Subcutaneous adipose tissue (tissue), 4 donors: ENCODE results near the gene CCDC174. TPM values are rescaled to one million over a fixed set of nuclear protein-coding genes. Genes with fewer than 3 reads are reported as not detected.

ENCODE experiments used
- CTCF ChIP-seq: fragments of 450-650 bp; IDR thresholded peaks from one replicate; pipeline ENCODE4 v1.5.1; 2016; ENCODE audit warnings: low read depth, mild to moderate bottlenecking, control low read depth, antibody characterized with exemption, moderate library complexity
- total RNA-seq, 4 donors: library from RNA; depleted of rRNA; stranded (reverse); fragments of >200 nt; gene quantifications; one replicate each; pipeline ENCODE4 v1.1.0, GENCODE V29; 2016

Gene CCDC174
- total RNA-seq, 4 donors from 2014 or later = 16.0 to 36.1 (median 18.9) TPM

- no peak for TF ChIP-seq CTCF
Observed at GRCh38 chr3:14646131-14646573, 5.4 kb upstream of the CCDC174 start.

GRCh38 chr3:14646589-14647413 lies 4.8 kb upstream of the CCDC174 start:
- no peak for TF ChIP-seq CTCF

GRCh38 chr3:14647976-14648955 lies 3.3 kb upstream of the CCDC174 start:
- no peak for TF ChIP-seq CTCF

GRCh38 chr3:14649466-14649865 lies 2.1 kb upstream of the CCDC174 start:
- TF ChIP-seq CTCF = no peak

GRCh38 chr3:14650193-14650592 lies 1.4 kb upstream of the CCDC174 start:
- TF ChIP-seq CTCF = no peak

GRCh38 chr3:14657579-14657978 lies 6.0 kb downstream of the CCDC174 start:
- no peak for TF ChIP-seq CTCF

- no peak for TF ChIP-seq CTCF
Observed at GRCh38 chr3:14658978-14659377, 7.4 kb downstream of the CCDC174 start.
